Measurements from ENCODE around the gene HPD. TPM values are rescaled to one million over a fixed set of nuclear protein-coding genes. Genes with fewer than 3 reads are reported as not detected.

The HPD gene
- total RNA-seq, 1 experiment from 2014 or later: not detected

Small RNA genes within 50 kb of the gene (small RNA-seq; reads per million reads assigned to genes)
- not detected for gene AC069503.3
- gene RF00017: not detected
- not detected for gene RNU7-170P

Other genes starting within 250 kb of the HPD start
- 17.6 and 20.3 TPM in 2 replicates for gene ORAI1, start 232.3 kb downstream of the HPD start, total RNA-seq (2014; rRNA removed; shearing (Covaris generic); ENCODE audit: low replicate concordance)
- 0.25 and 1.6 TPM in 2 replicates for gene MORN3, start 189.2 kb downstream of the HPD start, total RNA-seq (2014; rRNA removed; shearing (Covaris generic); ENCODE audit: low replicate concordance)
- gene TMEM120B, start 146.1 kb downstream of the HPD start, total RNA-seq (2014; rRNA removed; shearing (Covaris generic); ENCODE audit: low replicate concordance): 8.7 and 15.8 TPM in 2 replicates
- 7.2 and 17.5 TPM in 2 replicates for gene RHOF, start 65.2 kb downstream of the HPD start, total RNA-seq (2014; rRNA removed; shearing (Covaris generic); ENCODE audit: low replicate concordance)
- 2.1 and 2.3 TPM in 2 replicates for gene SETD1B, start 54.9 kb downstream of the HPD start, total RNA-seq (2014; rRNA removed; shearing (Covaris generic); ENCODE audit: low replicate concordance)
- 70.6 and 127 TPM in 2 replicates for gene PSMD9, start 29.9 kb upstream of the HPD start, total RNA-seq (2014; rRNA removed; shearing (Covaris generic); ENCODE audit: low replicate concordance)
- gene CFAP251, start 59.7 kb upstream of the HPD start, total RNA-seq (2014; rRNA removed; shearing (Covaris generic); ENCODE audit: low replicate concordance): 17.9 and 30.3 TPM in 2 replicates
- 67.2 and 75.5 TPM in 2 replicates for gene BCL7A, start 163.0 kb upstream of the HPD start, total RNA-seq (2014; rRNA removed; shearing (Covaris generic); ENCODE audit: low replicate concordance)
- 13.8 and 14.8 TPM in 2 replicates for gene MLXIP, start 219.9 kb upstream of the HPD start, total RNA-seq (2014; rRNA removed; shearing (Covaris generic); ENCODE audit: low replicate concordance)